WERI-Rb-1 (cell line): Measurements from ENCODE around the gene CNIH3.

Experiments
- DNase-seq: peaks from one replicate; pipeline ENCODE4 v3.0.0-alpha.2; 2020
- H3K27ac ChIP-seq: fragments of 250-450 bp; sonication (Bioruptor Pico); 2 replicates; pipeline ENCODE4 v1.5.1; 2020; ENCODE audit warnings: mild to moderate bottlenecking, moderate library complexity
- H3K27me3 ChIP-seq: fragments of 250-450 bp; sonication (Bioruptor Pico); 2 replicates; pipeline ENCODE4 v1.5.1; 2021; ENCODE audit warnings: mild to moderate bottlenecking, low read depth, moderate library complexity; ENCODE audit not compliant: insufficient read depth, severe bottlenecking
- H3K36me3 ChIP-seq: fragments of 250-450 bp; sonication (Bioruptor Pico); 2 replicates; pipeline ENCODE4 v1.5.1; 2020; ENCODE audit warnings: mild to moderate bottlenecking, moderate library complexity
- H3K4me3 ChIP-seq: 2 replicates; pipeline ENCODE4 v1.5.1; 2011; ENCODE audit warnings: low read depth, mild to moderate bottlenecking, control low read depth, low read length
- H3K9me3 ChIP-seq: fragments of 250-450 bp; sonication (Bioruptor Pico); 2 replicates; pipeline ENCODE4 v1.5.1; 2021; ENCODE audit warnings: mild to moderate bottlenecking, moderate library complexity; ENCODE audit not compliant: severe bottlenecking
- TF ChIP-seq, protein P1 (sequence below): IDR thresholded peaks from 2 replicates; pipeline ENCODE4 v1.5.1; 2011; ENCODE audit warnings: low read depth, mild to moderate bottlenecking, control low read depth, inconsistent platforms, low read length

The CNIH3 gene

DNA sequence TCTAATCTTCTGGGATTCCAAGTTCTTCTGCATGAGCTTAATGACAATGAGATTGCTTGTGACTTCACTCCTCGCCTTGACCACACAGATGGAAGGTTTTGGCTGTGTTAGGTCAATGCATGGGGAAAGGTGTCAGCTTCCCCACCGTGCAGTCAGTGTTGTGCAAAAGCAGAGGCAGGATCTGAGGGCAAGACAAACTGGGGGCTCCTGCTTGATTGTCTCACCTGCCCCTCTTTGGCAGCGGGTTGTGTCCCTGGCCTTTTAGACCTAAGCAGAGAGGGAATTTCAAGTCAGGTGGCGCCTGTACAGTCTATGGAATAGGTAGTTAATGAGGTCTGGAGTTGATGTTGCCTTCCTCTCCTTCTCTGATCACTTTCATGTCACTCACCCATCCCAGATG is 150.1 kb downstream of the CNIH3 start:
- TF ChIP-seq, protein P1, sequence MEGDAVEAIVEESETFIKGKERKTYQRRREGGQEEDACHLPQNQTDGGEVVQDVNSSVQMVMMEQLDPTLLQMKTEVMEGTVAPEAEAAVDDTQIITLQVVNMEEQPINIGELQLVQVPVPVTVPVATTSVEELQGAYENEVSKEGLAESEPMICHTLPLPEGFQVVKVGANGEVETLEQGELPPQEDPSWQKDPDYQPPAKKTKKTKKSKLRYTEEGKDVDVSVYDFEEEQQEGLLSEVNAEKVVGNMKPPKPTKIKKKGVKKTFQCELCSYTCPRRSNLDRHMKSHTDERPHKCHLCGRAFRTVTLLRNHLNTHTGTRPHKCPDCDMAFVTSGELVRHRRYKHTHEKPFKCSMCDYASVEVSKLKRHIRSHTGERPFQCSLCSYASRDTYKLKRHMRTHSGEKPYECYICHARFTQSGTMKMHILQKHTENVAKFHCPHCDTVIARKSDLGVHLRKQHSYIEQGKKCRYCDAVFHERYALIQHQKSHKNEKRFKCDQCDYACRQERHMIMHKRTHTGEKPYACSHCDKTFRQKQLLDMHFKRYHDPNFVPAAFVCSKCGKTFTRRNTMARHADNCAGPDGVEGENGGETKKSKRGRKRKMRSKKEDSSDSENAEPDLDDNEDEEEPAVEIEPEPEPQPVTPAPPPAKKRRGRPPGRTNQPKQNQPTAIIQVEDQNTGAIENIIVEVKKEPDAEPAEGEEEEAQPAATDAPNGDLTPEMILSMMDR = no peak

DNA sequence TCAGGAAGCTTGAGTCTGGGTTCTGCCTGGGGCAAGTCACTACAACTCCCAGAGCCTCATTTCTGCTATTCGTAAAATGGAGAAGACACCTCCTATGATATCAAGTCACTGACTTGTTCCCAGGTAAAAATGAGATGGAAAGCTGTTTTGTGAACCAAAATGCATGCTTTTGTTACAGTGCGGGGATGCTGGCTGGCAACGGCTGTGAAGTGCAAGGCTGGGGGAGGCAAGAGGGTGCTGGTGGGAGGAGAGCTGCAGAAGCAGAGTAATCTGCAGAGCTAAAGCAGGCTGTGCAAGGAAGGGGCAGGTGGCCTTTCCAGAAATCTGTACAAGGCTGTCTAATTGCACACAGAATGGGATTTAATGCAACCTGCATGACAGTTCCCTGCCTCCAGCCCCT is 150.9 kb downstream of the CNIH3 start:
- Histone ChIP-seq H3K36me3 (no peaks in the 10 kb centered on the region), H3K27me3 (no peaks in the 10 kb centered on the region), H3K4me3 (no peak overlapping the region), H3K9me3 (no peaks in the 10 kb centered on the region), H3K27ac (no peak overlapping the region)
- TF ChIP-seq, protein P1 = no peak
- peak; percentile 29 for DNase-seq

More for the DNA sequence above, 150.1 kb downstream of the CNIH3 start:
- Histone ChIP-seq H3K4me3 (no peak overlapping the region), H3K9me3 (no peaks in the 10 kb centered on the region), H3K27ac (no peak overlapping the region), H3K27me3 (no peaks in the 10 kb centered on the region), H3K36me3 (no peaks in the 10 kb centered on the region)
- DNase-seq = no peak

DNA sequence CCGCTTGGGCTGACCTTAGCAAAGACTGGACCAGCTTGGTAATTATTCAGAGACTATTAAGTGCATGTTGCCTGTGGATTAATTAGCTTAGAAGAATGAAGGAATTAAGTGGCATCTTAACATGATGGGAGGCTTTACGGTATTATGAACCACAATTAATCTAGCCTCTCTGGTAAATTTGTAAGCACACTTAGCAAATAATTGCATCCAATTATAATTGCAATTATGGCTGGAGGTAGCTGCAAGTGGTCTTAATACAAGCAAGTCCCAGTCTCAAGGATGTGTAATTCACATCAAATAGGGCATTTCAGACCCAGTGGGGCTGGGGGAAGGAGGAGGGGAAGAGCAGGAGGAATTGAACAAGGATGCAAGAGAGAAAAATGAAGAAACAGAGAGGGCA is 151.6 kb downstream of the CNIH3 start:
- DNase-seq = no peak
- H3K4me3 ChIP-seq = no peak overlapping the region
- no peaks in the 10 kb centered on the region for H3K27me3 ChIP-seq
- H3K27ac ChIP-seq = no peak overlapping the region
- H3K9me3 ChIP-seq = no peaks in the 10 kb centered on the region
- TF ChIP-seq, protein P1 = no peak
- no peaks in the 10 kb centered on the region for H3K36me3 ChIP-seq

DNA sequence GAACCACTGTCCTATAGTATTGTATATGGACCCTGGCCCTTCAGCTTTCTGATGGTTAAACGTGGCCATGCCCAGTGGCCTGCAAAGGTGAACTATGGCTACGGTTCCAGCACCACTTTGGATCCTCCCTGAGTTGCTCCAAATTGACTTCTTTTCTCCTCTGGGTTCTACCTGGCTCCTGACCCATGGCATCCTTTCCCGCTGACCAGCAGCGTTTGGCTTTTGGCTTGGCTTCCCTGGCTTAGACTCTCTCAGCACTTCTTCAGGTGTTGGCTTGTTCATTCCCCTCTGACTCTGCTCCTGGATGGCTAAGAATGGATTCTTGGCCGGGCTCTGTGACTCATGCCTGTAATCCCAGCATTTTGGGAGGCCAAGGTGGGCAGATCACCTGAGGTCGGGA is 152.9 kb downstream of the CNIH3 start:
- TF ChIP-seq, protein P1 = no peak
- no peaks in the 10 kb centered on the region for H3K36me3 ChIP-seq
- no peaks in the 10 kb centered on the region for H3K9me3 ChIP-seq
- no peak overlapping the region for H3K27ac ChIP-seq
- no peaks in the 10 kb centered on the region for H3K27me3 ChIP-seq
- H3K4me3 ChIP-seq = no peak overlapping the region
- no peak for DNase-seq

DNA sequence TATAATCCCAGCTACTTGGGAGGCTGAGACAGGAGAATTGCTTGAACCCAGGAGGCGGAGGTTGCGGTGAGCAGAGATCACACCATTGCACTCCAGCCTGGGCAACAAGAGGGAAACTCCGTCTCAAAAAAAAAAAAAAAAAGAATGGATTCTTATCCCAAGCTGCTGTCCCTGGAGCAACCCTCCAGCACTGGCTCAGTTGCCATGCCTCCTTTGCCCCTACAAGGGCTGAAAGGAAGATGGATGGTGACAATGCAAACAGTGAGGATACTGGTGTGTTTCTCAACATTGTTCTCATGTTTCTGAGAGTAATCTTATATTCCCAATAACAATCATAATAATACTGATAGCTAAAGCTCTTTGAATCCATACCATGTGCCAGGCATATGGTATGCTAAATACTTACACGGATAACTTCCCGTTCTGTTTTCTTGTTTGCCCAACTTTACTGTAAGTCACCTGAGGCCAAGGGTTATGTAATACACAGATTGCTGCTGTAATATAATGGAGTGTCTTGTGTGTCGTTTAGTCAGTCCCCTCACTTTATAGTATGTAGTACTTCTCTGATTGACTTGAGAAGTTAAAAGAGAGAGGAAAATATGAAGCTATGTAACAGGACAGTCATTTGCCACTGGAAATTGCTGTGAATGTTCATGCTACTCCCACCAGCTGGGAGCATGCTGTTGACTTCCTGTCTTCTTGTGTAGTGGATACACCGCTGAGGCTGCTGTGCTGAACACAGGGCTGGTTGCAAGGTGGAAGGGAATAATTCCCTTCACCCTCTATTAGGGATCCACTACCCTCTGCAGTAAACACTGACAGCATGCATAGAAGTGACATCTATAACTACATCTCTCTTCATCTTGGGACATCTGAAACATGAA is 153.6 kb downstream of the CNIH3 start:
- Histone ChIP-seq H3K27ac (no peak overlapping the region), H3K27me3 (no peaks in the 10 kb centered on the region), H3K4me3 (no peak overlapping the region), H3K9me3 (no peaks in the 10 kb centered on the region), H3K36me3 (no peaks in the 10 kb centered on the region)
- TF ChIP-seq, protein P1 = no peak
- no peak for DNase-seq

DNA sequence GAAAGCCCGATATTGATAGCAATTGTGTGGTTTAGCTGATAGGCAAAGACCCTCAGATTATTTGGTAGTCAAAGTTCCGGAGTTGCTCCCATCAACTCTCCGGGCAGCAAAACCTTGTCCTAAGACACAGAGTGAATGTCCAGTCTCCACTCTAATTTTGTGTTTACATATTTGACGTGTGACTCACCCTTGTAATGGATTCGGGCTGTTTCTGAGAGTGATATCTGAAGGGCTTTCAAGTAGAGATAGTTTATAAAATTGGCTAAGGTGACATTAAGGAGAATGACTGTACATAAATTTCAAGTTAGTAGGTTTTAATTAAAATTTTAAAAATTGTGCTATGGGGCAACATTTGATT is 154.2 kb downstream of the CNIH3 start:
- no peak for DNase-seq
- H3K4me3 ChIP-seq = no peak overlapping the region
- H3K27me3 ChIP-seq = no peaks in the 10 kb centered on the region
- no peak overlapping the region for H3K27ac ChIP-seq
- H3K36me3 ChIP-seq = no peaks in the 10 kb centered on the region
- TF ChIP-seq, protein P1 = no peak
- no peaks in the 10 kb centered on the region for H3K9me3 ChIP-seq
